Measurements from ENCODE around the gene DSCAM.

DNA sequence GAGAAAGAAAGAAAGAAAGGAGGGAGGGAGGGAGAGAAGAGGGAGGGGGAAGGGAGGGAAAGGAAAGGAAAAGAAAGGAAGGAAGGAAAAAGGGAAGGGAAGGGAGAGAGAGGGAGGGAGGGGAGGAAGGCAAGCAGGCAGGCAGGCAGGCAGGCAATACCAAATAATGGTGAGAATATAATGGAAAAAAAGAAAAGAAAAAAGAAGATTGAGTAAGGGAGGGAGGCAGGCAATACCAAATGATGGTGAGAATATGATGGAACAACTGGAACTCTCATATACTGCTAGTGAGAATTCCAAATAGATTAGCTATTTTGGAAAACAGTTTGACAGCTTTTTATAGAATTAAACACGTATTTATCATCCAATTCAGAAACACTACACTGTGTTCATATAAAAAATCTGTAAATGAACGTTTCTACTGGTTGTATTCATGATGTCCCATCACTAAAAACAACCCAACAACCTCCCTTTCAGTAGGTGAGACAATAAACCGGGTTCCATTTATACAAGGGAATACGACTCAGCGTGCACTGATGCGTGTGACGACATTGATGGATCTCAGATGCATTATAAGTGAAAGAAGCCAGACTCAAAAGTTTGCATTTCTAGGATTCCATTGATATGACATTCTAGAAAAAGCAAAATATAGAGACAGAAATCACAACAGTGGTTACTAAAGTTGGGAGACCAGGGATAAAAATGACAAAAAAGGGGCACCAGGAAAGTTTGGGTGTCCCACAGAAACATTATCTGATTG lies 226.4 kb downstream of the DSCAM start:
- TF ChIP-seq, protein P1, sequence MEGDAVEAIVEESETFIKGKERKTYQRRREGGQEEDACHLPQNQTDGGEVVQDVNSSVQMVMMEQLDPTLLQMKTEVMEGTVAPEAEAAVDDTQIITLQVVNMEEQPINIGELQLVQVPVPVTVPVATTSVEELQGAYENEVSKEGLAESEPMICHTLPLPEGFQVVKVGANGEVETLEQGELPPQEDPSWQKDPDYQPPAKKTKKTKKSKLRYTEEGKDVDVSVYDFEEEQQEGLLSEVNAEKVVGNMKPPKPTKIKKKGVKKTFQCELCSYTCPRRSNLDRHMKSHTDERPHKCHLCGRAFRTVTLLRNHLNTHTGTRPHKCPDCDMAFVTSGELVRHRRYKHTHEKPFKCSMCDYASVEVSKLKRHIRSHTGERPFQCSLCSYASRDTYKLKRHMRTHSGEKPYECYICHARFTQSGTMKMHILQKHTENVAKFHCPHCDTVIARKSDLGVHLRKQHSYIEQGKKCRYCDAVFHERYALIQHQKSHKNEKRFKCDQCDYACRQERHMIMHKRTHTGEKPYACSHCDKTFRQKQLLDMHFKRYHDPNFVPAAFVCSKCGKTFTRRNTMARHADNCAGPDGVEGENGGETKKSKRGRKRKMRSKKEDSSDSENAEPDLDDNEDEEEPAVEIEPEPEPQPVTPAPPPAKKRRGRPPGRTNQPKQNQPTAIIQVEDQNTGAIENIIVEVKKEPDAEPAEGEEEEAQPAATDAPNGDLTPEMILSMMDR (IDR thresholded peaks at IDR 0.05) = no peak
- no peak for TF ChIP-seq POLR2A (IDR thresholded peaks at IDR 0.05)

Measured in uterus (tissue), 2 donors.